OCI-LY7 (cell line): ENCODE measurements around the gene ADD2. TPM values are rescaled to one million over a fixed set of nuclear protein-coding genes. Genes with fewer than 3 reads are reported as not detected.

Source experiments
- BruUV-seq: library from RNA; stranded (reverse); fragments of 400-500 nt; replicated peaks from 2 replicates; lab custom pipeline; 2021; lab: Mats Ljungman, UMichigan
- CTCF ChIA-PET: fragments of 300-600 bp; sonication (Branson Sonifier 250); formaldehyde crosslinking; loops from one replicate; lab custom pipeline; 2022; ENCODE audit warnings: antibody characterized with exemption; ENCODE audit not compliant: unreplicated experiment; lab: Charles Lee
- POLR2A ChIA-PET: fragments of 300-600 bp; sonication (Branson Sonifier 250); formaldehyde crosslinking; loops from one replicate; lab custom pipeline; 2022; ENCODE audit warnings: antibody characterized with exemption; lab: Charles Lee
- DNase-seq: peaks from one replicate; pipeline ENCODE4 v3.0.0-alpha.2; 2015; ENCODE audit warnings: low spot score
- H2AFZ ChIP-seq: fragments of 200-600 bp; sonication (generic), shearing (Covaris generic); 2 replicates; pipeline ENCODE4 v1.6.1; 2014; ENCODE audit warnings: mild to moderate bottlenecking, antibody characterized with exemption, low read length, moderate library complexity
- H3K27ac ChIP-seq: fragments of 200-600 bp; sonication (generic); 2 replicates; pipeline ENCODE4 v1.5.1; 2014; ENCODE audit warnings: mixed run types, low read depth, mild to moderate bottlenecking, moderate library complexity, low read length, inconsistent platforms; ENCODE audit not compliant: poor library complexity, severe bottlenecking
- H3K36me3 ChIP-seq: fragments of 200-600 bp; sonication (generic); 2 replicates; pipeline ENCODE4 v1.6.1; 2014; ENCODE audit warnings: mild to moderate bottlenecking, antibody characterized with exemption, low read length, moderate library complexity, mixed read lengths; ENCODE audit not compliant: insufficient read depth
- H3K4me1 ChIP-seq: fragments of 200-600 bp; sonication (generic); 2 replicates; pipeline ENCODE4 v1.5.1; 2014; ENCODE audit warnings: mild to moderate bottlenecking, low read length; ENCODE audit not compliant: insufficient read depth, poor library complexity, severe bottlenecking
- H3K4me2 ChIP-seq: fragments of 200-600 bp; sonication (generic); 2 replicates; pipeline ENCODE4 v1.6.1; 2014; ENCODE audit warnings: mild to moderate bottlenecking, low read length
- H3K4me3 ChIP-seq: fragments of 200-600 bp; sonication (generic); 2 replicates; pipeline ENCODE4 v1.5.1; 2014; ENCODE audit warnings: mild to moderate bottlenecking, low read depth, low read length; ENCODE audit not compliant: poor library complexity, severe bottlenecking
- H3K79me2 ChIP-seq: fragments of 200-600 bp; sonication (generic); 2 replicates; pipeline ENCODE4 v1.6.1; 2016; ENCODE audit warnings: low read depth, mild to moderate bottlenecking, low read length, moderate library complexity, mixed read lengths; ENCODE audit not compliant: insufficient read depth
- H3K9me2 ChIP-seq: fragments of 200-600 bp; sonication (generic); 2 replicates; pipeline ENCODE4 v1.6.1; 2016; ENCODE audit warnings: mild to moderate bottlenecking, low read length, mixed read lengths; ENCODE audit not compliant: insufficient read depth
- H3K9me3 ChIP-seq: fragments of 200-600 bp; sonication (generic); 2 replicates; pipeline ENCODE4 v1.6.1; 2014; ENCODE audit warnings: mild to moderate bottlenecking, mixed run types, low read length, mixed read lengths
- H4K20me1 ChIP-seq: fragments of 200-600 bp; sonication (generic); 2 replicates; pipeline ENCODE4 v1.6.1; 2014; ENCODE audit warnings: mild to moderate bottlenecking, antibody characterized with exemption, low read length, moderate library complexity, mixed read lengths; ENCODE audit not compliant: insufficient read depth
- CTCF ChIP-seq: fragments of 200-600 bp; sonication (generic); conservative IDR thresholded peaks from 2 replicates; pipeline ENCODE4 v1.5.1; 2014; ENCODE audit warnings: mild to moderate bottlenecking, antibody characterized with exemption, low read length, moderate library complexity, mixed read lengths
- EZH2phosphoT487 ChIP-seq: fragments of 200-600 bp; sonication (generic); IDR thresholded peaks from 2 replicates; pipeline ENCODE4 v1.6.1; 2018; ENCODE audit warnings: low read depth, borderline replicate concordance, mild to moderate bottlenecking, mixed run types, antibody characterized with exemption, low read length, moderate library complexity, mixed read lengths
- intact Hi-C: fragments of 100-400 bp; cut with micrococcal nuclease; formaldehyde crosslinking; loops from one replicate; pipeline ENCODE4 v1.10.0; 2022; ENCODE audit not compliant: unreplicated experiment
- total RNA-seq, 2 experiments: library from RNA; depleted of rRNA in 1 of 2; stranded (reverse); fragments of >200 nt in 1 of 2; shearing (Covaris generic) in 1 of 2; gene quantifications; 2 replicates each; pipeline ENCODE4 v1.2.3, GENCODE V29; 2014 to 2022

ADD2 gene
- total RNA-seq, 2 experiments from 2014 or later = not detected

DNA sequence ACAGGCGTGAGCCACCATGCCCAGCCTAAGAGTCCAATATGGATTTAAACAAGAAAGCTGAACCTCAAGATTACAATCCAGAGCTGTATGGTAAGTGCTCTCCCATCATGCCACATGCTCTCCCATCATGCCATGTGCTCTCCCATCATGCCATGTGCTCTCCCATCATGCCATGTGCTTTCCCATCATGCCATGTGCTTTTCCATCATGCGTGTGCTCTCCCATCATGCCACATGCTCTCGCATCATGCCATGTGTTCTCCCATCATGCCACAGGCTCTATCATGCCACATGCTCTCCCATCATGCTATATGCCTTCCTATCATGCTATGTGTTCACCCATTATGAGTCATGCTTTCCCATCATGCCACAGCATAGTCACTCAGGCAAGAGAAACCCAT lies 20.7 kb downstream of the ADD2 start:
- H3K79me2 ChIP-seq = no peaks in the 10 kb centered on the region
- no peak for DNase-seq
- H3K9me3 ChIP-seq = no peaks in the 10 kb centered on the region
- H3K4me3 ChIP-seq = no peak overlapping the region
- no peaks in the 10 kb centered on the region for H3K4me1 ChIP-seq
- no peak overlapping the region for H3K27ac ChIP-seq
- CTCF ChIA-PET = no interaction called here
- no TSS peak for BruUV-seq
- no peaks in the 10 kb centered on the region for H3K9me2 ChIP-seq
- H3K4me2 ChIP-seq = no peak overlapping the region
- H4K20me1 ChIP-seq = no peaks in the 10 kb centered on the region
- TF ChIP-seq CTCF (no peak), EZH2phosphoT487 (no peak)
- POLR2A ChIA-PET = no interaction called here
- intact Hi-C loops = no loop called here
- H3K36me3 ChIP-seq = no peaks in the 10 kb centered on the region
- no peak overlapping the region for H2AFZ ChIP-seq

DNA sequence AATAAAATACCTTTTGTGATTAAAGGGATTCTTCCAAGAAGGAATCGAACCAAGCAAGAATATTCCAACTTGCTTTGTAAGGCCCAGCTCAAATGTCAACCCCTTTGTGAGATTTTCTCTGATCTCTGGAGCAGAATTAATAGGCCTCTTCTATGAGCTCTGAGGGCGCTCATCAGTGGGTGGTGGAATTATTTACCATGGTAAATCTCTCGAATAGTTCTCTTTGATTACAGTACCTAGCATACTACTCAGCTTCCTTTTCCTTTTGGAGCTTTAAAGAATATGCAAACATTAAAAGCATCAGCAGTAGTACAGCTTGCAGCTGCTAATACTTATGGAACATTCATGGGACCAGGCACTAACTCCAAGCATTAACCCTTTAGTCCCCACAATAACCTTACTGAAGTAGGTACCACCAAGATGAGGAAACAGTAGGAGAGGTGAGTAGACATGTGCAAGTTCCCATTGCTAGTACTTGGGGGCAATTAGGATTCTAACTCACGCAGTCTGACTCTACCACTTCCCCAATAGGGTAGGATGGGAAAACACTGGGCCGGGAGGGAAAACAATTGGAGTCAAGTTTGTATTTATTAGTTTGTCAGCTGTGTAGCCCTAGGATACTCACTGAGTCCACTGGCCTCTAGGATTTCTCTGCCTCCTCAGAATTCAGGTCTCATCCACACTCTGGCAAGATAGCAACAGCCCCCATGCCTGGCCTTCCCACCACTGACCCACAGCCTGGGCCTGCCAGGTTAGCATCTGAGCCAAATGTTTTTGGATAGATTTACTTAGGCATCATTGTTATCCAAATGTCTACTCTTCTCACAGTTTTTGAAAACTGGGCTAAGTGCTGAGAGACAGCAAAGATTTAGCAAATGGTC lies 21.7 kb downstream of the ADD2 start:
- intact Hi-C loops = no loop called here
- H3K79me2 ChIP-seq = no peaks in the 10 kb centered on the region
- no peaks in the 10 kb centered on the region for H3K36me3 ChIP-seq
- H3K4me1 ChIP-seq = no peaks in the 10 kb centered on the region
- H3K4me3 ChIP-seq = no peak overlapping the region
- ChIA-PET POLR2A (interaction anchor here (0.9 kb wide), 1 partner anchor 76 kb away, joined by 3 read pairs; no protein-coding TSS in a partner anchor), CTCF (no interaction called here)
- H3K9me2 ChIP-seq = no peaks in the 10 kb centered on the region
- no peaks in the 10 kb centered on the region for H3K9me3 ChIP-seq
- DNase-seq = no peak
- no peak overlapping the region for H3K27ac ChIP-seq
- no peak overlapping the region for H3K4me2 ChIP-seq
- no TSS peak for BruUV-seq
- TF ChIP-seq EZH2phosphoT487 (no peak), CTCF (no peak)
- H2AFZ ChIP-seq = no peak overlapping the region
- no peaks in the 10 kb centered on the region for H4K20me1 ChIP-seq

- Histone ChIP-seq H3K4me1 (no peaks in the 10 kb centered on the region), H3K79me2 (no peaks in the 10 kb centered on the region), H3K36me3 (no peaks in the 10 kb centered on the region), H4K20me1 (no peaks in the 10 kb centered on the region), H3K27ac (no peak overlapping the region), H3K4me3 (no peak overlapping the region), H3K9me2 (no peaks in the 10 kb centered on the region), H2AFZ (no peak overlapping the region), H3K9me3 (no peaks in the 10 kb centered on the region), H3K4me2 (no peak overlapping the region)
- TF ChIP-seq CTCF = no peak
- no peak for TF ChIP-seq EZH2phosphoT487
- intact Hi-C loops = no loop called here
- DNase-seq = no peak
- POLR2A ChIA-PET = no interaction called here
- no TSS peak for BruUV-seq
- CTCF ChIA-PET = no interaction called here
Observed at GRCh38 chr2:70745276-70745825, 22.6 kb downstream of the ADD2 start.
